Measurements from ENCODE around the gene IDUA. TPM values are rescaled to one million over a fixed set of nuclear protein-coding genes. Genes with fewer than 3 reads are reported as not detected.
"Not testable (repeated sequence)": the region's sequence is repeated elsewhere in the genome, so short reads cannot be mapped to it uniquely, and the experiment has no call there.

The IDUA gene
- 4.6 TPM in 2 replicates for total RNA-seq (2014; rRNA removed; shearing (Covaris generic))

DNA sequence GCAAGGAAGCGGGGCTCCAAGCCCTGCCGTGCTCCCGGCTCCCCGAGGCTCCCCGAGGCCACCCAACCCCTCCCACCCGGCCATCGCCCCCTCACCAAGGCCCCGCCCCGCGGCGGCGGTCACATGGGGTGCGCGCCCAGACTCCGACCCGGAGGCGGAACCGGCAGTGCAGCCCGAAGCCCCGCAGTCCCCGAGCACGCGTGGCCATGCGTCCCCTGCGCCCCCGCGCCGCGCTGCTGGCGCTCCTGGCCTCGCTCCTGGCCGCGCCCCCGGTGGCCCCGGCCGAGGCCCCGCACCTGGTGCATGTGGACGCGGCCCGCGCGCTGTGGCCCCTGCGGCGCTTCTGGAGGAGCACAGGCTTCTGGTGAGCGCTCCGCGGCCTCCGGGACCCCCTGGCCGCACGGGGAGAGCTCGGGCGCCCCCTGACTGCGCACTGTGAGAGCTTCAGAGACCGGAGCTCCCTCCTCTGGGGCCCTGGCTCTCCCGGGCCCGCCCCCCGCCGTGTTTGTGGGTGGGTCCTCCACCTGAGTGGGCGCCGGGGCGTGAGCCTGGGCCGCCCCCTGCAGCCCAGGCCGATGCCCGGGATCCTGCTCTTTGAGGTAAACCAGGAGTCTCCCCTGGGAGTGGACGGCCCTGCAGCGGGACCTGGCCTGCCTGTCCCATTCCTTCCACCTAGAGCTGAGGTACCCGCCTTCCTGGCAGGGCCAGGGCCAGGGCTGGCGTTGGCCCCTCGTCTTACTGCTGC is at the start of gene IDUA:
TSS of gene IDUA (plus strand) at position 166 of the 745 bp plus-strand sequence. CDS start at position 207, 41 bp downstream.
- H3K4me3 ChIP-seq (ENCODE audit: insufficient read depth, low read depth, low read length), result peak within 1 kb of the TSS; percentile 53
- H3K36me3 ChIP-seq (replicated peaks; ENCODE audit: control insufficient read depth, insufficient read depth, low read length), result no peaks in the 10 kb centered on the region
- DNase-seq, result peak; percentile 93
- H3K27me3 ChIP-seq (ENCODE audit: control insufficient read depth, insufficient read depth, low read length), result no peaks in the 10 kb centered on the region

DNA sequence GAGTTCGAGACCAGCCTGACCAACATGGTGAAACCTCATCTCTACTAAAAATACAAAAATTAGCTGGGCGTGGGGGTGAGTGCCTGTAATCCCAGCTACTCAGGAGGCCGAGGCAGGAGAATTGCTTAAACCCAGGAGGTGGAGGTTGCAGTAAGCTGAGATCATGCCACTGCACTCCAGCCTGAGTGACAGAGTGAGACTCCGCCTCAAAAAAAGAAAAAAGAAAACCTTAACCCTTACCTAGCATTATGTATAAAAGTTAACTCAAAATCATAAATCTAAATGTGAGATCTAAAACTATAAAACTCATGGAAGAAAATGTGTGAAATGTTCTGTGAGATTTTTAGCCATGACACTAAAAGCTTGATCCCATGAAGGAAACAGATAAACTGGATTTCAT is 47.3 kb upstream of the IDUA start:
- not testable (repeated sequence) for DNase-seq

DNA sequence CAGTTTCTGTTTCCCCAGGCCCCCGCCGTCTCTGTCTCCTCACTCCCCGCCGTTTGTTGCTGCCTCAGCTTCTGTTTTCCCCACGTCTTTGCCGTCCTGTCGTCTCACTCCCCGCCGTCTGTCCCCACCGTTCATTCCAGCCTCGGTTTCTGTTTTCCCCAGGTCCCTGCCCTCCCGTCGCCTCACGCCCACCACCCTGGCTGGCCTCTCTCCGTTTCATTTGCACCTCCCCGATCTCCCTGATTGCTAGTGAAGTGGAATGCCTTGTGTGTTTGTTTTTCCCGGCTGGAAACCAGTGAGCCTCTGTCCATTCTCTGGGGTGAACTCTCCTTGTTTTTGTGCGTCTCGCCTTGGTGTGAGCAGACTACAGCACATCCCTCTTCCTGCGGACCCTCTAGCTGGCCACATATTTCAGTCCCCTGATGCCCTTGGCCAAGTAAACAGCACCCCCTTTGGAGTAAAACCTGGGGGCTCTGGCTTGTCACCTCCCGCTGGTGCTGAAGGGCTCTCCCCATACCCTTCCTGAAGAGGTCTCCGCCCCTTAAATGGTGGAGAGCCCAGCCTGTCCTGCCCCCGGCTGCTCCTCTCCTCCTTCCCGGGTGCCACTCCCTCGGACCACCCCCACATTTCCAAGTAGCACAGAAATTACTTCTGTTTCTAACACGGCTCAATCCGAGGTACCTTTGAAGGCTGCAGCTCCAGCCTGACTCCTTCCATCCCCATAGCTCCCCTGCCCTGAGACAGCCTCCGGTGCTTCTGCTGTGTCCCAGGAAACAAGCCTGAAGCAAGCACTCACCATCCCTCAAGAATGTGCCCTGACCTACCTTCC is 41.4 kb upstream of the IDUA start:
- Histone ChIP-seq H3K36me3 (replicated peaks; ENCODE audit: control insufficient read depth, insufficient read depth, low read length) (no peaks in the 10 kb centered on the region), H3K27me3 (ENCODE audit: control insufficient read depth, insufficient read depth, low read length) (peaks cover 2% of the 10 kb centered on the region; the same call in 1 of the 2 replicates), H3K4me3 (ENCODE audit: insufficient read depth, low read depth, low read length) (peak overlapping the region; percentile 20)
- DNase-seq, result peak; percentile 79

More for the DNA sequence above, 47.3 kb upstream of the IDUA start:
- H3K36me3 ChIP-seq (replicated peaks; ENCODE audit: control insufficient read depth, insufficient read depth, low read length); H3K27me3 ChIP-seq (ENCODE audit: control insufficient read depth, insufficient read depth, low read length); H3K4me3 ChIP-seq (ENCODE audit: insufficient read depth, low read depth, low read length): not testable (repeated sequence)

DNA sequence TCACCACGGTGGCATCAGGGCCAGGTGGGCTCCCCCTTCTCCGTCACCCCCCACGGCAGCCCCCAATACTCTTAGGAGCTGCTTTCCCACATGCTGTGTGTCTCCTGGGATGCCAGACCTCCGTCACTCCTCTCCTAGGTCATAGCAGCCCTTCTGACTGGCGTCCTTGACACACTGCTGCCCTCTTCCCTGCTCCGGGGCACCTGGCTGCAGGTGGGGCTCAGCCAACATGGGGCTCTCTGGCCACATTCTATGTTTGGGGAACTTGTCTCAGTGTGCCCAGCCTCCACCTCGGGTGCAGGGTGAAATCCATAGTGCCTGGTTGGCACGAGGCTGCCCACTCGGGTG is 40.8 kb upstream of the IDUA start:
- peak; percentile 67 for DNase-seq
- Histone ChIP-seq H3K27me3 (ENCODE audit: control insufficient read depth, insufficient read depth, low read length) (peaks cover 2% of the 10 kb centered on the region; the same call in 1 of the 2 replicates), H3K4me3 (ENCODE audit: insufficient read depth, low read depth, low read length) (no peak overlapping the region), H3K36me3 (replicated peaks; ENCODE audit: control insufficient read depth, insufficient read depth, low read length) (no peaks in the 10 kb centered on the region)

DNA sequence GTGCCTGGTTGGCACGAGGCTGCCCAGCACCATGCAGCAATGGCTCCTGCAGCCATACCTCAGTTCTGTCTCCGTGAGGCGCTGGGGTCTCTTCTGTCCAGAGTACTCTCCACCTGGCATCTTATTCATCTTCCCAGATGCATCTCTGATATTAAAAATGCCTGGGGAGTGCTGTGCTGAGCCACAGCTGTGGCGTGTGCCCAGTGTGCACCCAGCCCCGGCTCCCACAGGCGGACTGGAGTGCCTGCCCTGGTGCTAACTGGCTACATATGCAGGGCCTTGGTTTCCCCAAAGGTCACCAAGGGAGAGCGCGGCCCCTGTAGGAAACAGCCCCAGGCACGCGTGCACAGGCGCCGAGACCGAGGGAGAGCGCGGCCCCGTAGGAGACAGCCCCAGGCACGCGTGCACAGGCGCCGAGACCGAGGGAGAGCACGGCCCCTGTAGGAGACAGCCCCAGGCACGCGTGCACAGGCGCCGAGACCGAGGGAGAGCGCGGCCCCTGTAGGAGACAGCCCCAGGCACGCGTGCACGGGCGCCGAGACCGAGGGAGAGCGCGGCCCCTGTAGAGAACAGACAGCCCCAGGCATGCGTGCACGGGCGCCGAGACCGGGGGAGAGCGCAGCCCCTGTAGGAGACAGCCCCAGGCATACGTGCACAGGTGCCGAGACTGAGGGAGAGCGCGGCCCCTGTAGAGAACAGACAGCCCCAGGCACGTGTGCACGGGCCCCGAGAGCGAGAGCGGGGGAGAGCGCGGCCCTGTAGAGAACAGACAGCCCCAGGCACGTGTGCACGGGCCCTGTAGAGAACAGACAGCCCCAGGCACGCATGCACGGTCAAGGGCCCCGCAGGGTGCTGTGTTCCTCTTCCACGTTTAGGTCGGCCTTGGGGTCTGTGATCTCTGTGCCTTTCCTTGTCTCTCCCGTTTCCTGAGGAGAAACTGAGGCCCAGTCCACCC is 40.0 kb upstream of the IDUA start:
- Histone ChIP-seq H3K36me3 (replicated peaks; ENCODE audit: control insufficient read depth, insufficient read depth, low read length) (no peaks in the 10 kb centered on the region), H3K4me3 (ENCODE audit: insufficient read depth, low read depth, low read length) (no peak overlapping the region), H3K27me3 (ENCODE audit: control insufficient read depth, insufficient read depth, low read length) (peaks cover 2% of the 10 kb centered on the region; the same call in 1 of the 2 replicates)
- DNase-seq, result peak; percentile 61

DNA sequence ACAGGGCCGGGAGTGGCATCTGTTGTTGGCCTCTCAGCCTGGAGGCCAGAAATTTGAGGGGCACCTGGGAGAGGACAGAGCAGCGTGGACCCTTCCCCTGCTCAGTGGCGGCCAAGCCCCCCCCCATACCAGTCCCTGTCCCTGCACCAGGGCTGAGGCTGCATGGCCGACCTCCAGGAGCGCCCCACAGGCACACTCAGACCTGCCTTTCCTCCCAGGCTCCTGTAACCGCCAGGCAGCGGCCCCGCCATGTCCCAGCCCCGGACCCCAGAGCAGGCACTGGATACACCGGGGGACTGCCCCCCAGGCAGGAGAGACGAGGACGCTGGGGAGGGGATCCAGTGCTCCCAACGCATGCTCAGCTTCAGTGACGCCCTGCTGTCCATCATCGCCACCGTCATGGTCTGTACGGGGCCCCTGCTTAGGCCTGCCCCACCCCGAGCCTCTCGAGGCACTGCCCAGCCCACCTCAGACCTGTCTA is 39.3 kb upstream of the IDUA start:
- no peaks in the 10 kb centered on the region for H3K36me3 ChIP-seq (replicated peaks; ENCODE audit: control insufficient read depth, insufficient read depth, low read length)
- DNase-seq, result peak; percentile 71
- peaks cover 2% of the 10 kb centered on the region; the same call in 1 of the 2 replicates for H3K27me3 ChIP-seq (ENCODE audit: control insufficient read depth, insufficient read depth, low read length)
- no peak overlapping the region for H3K4me3 ChIP-seq (ENCODE audit: insufficient read depth, low read depth, low read length)

DNA sequence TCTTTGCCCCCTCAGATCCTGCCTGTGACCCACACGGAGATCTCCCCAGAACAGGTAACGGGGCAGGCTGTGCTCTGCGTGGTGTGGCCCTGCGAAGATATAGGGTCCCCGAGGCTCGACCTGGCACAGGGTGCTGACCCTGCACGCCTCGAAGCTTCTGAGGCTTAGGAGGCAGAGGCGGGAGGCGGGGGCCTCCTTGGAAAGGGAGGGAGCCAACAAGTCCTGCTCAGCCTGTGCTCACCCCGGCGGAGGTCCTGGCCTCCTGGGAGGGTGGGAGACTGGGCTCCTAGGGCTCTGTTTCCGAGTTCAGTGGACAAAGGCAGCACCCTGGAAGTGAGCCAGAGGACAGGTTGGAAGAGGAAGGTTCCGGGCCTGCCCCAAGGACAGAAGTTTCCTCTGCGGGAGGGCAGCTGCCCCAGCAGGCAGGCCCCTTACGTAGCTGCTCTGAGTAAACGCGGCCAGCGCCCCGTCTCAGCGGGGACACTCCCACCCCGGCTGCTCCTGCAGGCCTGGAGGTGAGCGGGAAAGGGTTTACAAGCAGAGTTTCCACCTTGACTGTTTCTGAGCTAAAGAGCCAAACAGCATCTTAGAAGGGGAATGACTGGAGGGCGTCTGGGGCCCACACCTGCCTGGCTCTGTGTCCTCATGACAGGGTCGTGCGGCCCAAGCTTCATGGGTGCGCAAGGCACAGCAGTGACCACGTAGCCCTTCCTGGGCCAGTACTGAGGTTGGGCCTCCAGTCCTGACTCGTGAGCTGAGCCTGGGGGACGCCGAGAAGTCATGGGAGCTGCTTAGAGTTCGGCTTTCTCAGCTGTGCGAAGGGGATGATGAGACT is 38.5 kb upstream of the IDUA start:
- H3K36me3 ChIP-seq (replicated peaks; ENCODE audit: control insufficient read depth, insufficient read depth, low read length), result no peaks in the 10 kb centered on the region
- peaks cover 2% of the 10 kb centered on the region; the same call in 1 of the 2 replicates for H3K27me3 ChIP-seq (ENCODE audit: control insufficient read depth, insufficient read depth, low read length)
- DNase-seq, result peak; percentile 71

DNA sequence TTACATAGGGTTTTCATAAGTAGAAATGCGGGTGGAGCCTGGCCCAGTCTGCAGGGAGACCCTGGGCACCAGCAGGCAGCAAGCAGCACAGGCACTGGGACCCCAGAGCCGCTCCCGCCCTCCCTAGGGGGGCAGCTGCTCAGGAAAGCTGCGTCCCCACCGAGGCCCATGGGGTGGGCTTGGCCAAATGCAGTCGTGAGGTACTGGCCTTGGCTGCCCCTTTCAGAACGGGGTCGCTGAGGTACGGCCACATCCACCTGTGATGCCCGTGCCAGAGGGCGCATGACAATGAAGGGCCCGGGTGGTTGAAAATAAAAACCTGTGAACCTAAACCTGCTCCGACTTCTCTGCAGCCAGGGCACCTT is 37.9 kb upstream of the IDUA start:
- DNase-seq, result peak; percentile 68
- Histone ChIP-seq H3K36me3 (replicated peaks; ENCODE audit: control insufficient read depth, insufficient read depth, low read length) (no peaks in the 10 kb centered on the region), H3K27me3 (ENCODE audit: control insufficient read depth, insufficient read depth, low read length) (peaks cover 2% of the 10 kb centered on the region; the same call in 1 of the 2 replicates), H3K4me3 (ENCODE audit: insufficient read depth, low read depth, low read length) (no peak overlapping the region)

More for the DNA sequence above, 38.5 kb upstream of the IDUA start:
- no peak overlapping the region for H3K4me3 ChIP-seq (ENCODE audit: insufficient read depth, low read depth, low read length)

DNA sequence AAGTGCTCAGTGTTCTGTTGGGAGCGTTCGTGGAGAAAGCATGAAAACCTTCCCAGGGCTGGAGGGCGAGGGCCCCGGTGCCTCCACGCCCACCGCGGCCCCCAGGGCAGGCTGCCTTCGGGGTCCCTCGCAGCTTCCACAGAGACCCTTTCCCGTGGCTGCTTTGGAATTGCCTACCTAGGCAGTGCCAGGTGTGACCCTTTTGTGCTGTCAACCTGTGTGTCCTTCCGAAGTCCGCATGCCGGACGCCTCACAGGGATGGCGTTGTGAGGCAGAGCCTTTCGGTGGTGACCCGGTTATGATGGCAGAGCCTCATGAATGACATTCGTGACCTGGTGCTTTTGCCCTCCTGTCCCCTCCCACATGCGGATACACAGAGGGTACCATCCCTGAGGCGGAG is 37.2 kb upstream of the IDUA start:
- peak; percentile 43 for DNase-seq
- peaks cover 2% of the 10 kb centered on the region; the same call in 1 of the 2 replicates for H3K27me3 ChIP-seq (ENCODE audit: control insufficient read depth, insufficient read depth, low read length)
- H3K36me3 ChIP-seq (replicated peaks; ENCODE audit: control insufficient read depth, insufficient read depth, low read length), result no peaks in the 10 kb centered on the region
- H3K4me3 ChIP-seq (ENCODE audit: insufficient read depth, low read depth, low read length), result no peak overlapping the region

DNA sequence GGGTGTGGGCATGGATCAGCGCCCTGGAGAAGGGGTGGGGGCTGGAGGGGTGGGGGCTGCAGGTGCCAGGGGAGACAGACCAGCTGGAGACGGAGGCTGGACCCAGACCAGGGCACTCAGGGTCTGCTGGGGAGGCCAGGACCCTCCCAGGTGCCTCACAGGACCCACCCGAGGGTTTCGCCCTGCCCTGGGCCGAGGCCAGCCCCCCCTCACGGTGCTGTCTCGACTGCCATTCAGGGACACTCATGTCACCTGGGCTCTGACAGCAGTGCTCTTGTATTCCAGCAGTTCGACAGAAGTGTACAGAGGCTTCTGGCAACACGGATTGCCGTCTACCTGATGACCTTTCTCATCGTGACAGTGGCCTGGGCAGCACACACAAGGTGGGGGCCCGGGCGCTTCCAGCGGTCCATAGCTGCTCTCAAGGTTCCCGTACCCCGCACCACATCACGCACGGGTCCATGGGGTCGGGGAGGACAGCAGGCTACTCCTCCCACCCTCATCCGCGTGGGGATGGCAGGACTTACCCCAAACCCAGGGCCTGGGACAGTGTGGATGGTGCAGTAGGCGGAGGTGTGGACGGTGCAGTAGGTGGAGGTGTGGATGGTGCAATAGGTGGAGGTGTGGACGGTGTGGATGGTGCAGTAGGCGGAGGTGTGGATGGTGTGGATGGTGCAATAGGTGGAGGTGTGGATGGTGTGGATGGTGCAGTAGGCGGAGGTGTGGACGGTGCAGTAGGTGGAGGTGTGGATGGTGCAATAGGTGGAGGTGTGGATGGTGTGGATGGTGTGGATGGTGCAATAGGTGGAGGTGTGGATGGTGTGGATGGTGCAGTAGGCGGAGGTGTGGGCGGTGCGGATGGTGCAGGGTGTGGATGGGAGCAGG is 36.5 kb upstream of the IDUA start:
- no peak overlapping the region for H3K4me3 ChIP-seq (ENCODE audit: insufficient read depth, low read depth, low read length)
- peak; percentile 55 for DNase-seq
- H3K36me3 ChIP-seq (replicated peaks; ENCODE audit: control insufficient read depth, insufficient read depth, low read length), result no peaks in the 10 kb centered on the region
- peaks cover 2% of the 10 kb centered on the region; the same call in 1 of the 2 replicates for H3K27me3 ChIP-seq (ENCODE audit: control insufficient read depth, insufficient read depth, low read length)

DNA sequence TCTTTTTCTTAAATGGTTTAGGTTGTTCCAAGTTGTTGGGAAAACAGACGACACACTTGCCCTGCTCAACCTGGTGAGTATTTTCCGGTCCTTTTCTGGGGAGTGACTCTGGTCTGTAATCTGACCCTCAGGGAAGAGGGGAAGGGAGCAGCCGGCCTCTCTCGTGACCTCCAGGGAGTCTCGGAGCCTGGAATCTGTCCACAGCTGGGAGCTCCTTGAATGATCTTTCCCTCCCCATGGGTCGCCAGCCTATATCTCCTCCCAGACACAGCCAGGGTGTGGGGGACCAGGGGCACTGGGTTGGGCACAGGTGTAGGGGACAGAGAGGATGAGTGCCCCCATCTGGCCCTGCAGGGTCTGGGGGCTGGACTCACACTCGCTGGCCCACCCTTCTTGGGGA is 35.7 kb upstream of the IDUA start:
- Histone ChIP-seq H3K27me3 (ENCODE audit: control insufficient read depth, insufficient read depth, low read length) (no peaks in the 10 kb centered on the region; the same call in 1 of the 2 replicates), H3K36me3 (replicated peaks; ENCODE audit: control insufficient read depth, insufficient read depth, low read length) (no peaks in the 10 kb centered on the region), H3K4me3 (ENCODE audit: insufficient read depth, low read depth, low read length) (no peak overlapping the region)
- peak; percentile 66 for DNase-seq

DNA sequence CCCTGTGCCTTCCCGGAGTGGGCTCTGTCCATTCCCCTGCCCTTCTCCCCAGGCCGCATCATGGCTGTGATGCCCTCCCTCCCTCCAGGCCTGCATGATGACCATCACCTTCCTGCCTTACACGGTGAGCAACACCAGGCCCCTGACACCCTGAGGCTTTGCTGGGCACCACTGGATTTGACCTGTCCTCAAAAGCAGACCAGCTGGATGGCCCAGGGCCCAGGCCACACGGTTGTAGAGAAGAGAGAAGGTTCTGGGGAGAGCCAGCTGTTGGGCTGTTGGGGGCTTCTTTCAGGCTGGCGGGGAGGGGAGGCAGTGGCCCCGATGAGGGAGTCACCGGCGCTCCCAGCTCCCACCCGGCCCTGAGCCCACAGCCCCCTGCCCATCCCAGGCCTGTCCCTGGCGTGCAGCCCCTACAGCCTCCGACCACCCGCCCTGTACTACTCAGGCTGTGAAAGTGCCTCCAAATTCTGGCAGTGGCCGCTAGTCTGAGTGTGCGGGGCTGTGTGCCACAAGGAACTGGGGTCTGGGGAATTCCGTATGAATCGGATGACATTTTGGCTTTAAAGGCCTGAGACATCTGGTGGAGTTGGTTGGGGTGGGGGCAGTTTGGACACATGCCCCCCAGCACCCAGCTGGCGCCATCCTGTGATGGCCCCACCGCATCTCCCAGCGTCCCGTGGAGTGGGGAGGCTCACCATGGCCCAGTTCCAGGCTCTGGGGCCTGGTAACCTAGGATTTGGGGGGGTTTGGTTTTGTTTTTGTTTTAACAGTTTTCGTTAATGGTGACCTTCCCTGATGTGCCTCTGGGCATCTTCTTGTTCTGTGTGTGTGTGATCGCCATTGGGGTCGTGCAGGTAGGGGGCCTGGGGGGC is 35.0 kb upstream of the IDUA start:
- peak; percentile 49 for DNase-seq
- Histone ChIP-seq H3K36me3 (replicated peaks; ENCODE audit: control insufficient read depth, insufficient read depth, low read length) (no peaks in the 10 kb centered on the region), H3K27me3 (ENCODE audit: control insufficient read depth, insufficient read depth, low read length) (no peaks in the 10 kb centered on the region)

More for the DNA sequence above, 35.0 kb upstream of the IDUA start:
- H3K4me3 ChIP-seq (ENCODE audit: insufficient read depth, low read depth, low read length), result no peak overlapping the region
